Amniotic epithelial cell (primary cell): ENCODE data around the gene RXRA.

Experiments
- DNase-seq: peaks from one replicate; pipeline ENCODE4 v3.0.0-alpha.2; 2010; ENCODE audit warnings: low read depth

The RXRA gene

DNA sequence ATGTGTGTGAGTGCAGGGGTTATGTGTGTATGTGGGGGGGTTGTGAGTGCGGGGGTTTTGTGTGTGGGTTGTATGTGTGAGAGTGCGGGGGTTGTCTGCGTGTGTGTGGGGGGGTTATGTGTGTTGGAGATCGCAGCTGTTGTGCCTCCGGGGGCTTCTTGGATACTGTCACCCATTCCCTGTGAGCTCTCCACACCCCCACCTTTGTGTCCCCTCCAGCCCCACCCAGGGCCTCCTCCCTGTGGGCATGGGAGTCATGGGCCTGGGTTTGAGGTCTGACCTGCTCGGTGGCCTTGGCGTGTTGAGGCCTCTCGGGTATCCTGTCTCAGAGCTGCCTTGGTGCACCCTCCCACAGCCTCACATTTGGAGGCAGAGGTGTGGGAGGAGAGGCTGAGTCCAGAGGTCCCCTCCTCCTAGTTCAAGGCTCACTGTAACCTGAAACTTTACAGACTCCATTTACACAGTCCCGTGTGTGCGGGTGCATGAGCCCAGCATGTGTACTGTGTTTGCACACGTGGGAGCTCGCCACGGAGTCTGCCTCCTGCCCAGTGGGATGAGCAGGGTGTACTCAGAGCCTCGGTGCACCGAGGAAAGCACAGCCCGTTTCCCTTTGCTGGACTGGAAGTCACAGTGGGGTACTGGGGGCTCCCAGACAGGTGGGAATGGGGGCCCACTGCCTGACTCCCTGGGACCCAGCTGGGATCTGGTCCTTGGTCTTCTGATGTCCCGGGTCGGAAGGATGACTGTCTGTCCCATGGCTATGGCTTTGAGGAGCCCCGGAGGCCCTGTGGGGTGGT is 43.4 kb downstream of the RXRA start:
- no peak for DNase-seq

- no peak for DNase-seq
These were observed 43.9 kb downstream of the RXRA start for GRCh38 chr9:134370213-134370492.

- no peak for DNase-seq
These were observed 44.4 kb downstream of the RXRA start for GRCh38 chr9:134370638-134371037.

DNA sequence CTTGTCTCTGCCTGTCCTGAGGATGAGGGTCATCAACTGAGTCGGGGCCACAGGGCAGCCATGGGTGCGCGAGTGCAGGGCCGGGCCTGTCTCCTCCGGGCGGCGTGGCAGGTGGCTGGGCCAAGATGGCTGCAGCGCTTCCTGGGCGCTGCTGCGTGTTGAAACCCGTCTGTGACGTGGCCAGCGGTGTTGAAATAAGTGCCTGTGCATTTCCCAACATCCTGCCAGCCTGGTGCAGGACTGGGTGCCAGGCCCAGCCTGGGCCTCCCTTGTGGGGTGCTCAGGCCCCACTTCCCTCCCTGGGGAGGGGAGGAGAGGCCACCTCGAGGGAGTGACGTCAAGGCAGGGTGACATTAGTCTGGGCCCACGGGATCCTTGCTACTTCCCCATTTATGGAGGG is 45.5 kb downstream of the RXRA start:
- peak; percentile 77 for DNase-seq

DNA sequence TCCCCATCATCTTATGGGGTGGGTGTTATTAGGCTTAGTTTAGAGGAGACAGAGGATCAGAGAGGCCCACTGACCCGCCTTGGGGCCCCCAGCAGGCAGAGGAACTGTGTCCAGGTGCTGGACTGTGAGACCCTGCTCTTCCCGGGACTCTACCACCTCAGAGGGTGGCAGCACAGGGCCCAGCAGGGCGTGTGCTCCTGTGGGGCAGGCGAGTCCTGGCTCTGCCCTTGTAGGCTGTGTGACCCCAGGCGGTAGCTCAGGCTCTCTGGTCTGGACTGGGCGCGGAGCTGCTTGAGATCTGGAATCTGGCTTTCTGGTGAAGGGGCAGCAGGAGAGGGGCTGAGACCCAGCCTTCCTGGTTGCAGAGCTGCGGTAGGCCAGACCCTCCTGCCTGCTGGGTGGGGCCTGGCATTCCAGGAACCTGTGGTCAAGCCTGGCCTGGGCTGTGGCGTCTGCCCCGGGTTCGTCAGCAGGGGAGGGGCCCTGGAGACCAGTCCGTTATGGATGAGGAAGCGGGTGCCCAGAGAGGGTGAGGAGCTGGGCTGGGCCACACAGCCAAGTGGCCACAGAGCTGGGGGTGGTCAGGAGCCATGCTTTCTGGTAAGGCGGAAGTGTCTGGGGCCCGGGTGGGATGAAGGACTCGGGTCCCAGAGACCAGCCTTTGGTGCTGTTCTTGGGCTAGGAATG is 46.5 kb downstream of the RXRA start:
- peak; percentile 72 for DNase-seq

GRCh38 chr9:134373269-134373668 is 47.0 kb downstream of the RXRA start:
- no peak for DNase-seq

DNA sequence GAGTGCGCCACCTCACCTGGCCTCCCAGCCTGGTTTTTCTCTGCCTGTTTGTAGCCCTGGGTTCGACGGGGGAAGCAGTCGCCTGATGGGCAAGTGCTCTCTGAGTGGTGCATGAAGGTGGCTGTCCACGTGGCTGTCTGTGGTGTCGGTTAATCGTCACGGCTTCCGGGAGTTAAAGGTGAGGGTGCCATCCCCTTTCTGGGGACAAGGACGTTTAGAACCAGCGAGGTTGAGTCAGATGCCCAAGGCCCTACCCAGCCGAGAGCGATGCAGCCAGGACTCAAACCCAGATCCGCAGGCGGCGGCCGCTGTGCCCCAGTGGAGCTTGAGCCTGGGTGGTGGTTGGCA is 47.7 kb downstream of the RXRA start:
- DNase-seq, result no peak

DNA sequence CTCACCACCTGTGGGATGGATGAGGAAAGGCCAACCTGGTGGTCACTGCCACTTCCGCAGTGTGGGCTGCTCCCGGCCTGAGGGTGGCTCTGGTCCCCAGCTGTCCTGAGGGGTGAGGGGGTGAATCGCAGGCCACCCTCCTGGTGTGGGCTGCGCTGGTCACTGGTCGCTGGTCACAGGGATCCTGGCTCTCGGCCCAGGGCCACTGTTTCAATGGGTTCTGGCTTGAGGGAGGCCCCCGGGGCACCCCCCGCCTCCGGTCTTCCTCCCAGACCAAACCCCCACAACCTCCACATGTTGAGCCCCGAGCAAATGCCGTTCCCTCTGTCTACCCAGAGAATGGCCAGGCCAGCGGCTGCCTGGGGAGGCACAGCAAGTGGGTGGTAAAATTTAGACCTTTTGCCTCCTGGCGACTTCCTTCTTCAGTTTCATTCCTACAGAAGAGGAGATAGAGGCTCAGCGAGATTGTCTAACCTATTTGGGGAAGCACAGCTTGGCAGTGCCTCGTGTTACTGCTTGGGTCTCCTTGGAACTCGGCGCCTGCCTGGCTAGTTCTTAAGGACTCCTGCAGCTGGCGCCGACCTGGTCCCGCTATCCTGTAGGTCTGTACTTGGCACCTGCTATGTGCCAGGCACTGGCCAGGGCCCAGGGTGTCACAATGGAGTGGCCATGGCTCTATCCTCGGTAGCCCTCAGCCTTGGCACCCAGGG is 48.2 kb downstream of the RXRA start:
- DNase-seq, result no peak

GRCh38 chr9:134375011-134375390 is 48.7 kb downstream of the RXRA start:
- peak; percentile 68 for DNase-seq

DNA sequence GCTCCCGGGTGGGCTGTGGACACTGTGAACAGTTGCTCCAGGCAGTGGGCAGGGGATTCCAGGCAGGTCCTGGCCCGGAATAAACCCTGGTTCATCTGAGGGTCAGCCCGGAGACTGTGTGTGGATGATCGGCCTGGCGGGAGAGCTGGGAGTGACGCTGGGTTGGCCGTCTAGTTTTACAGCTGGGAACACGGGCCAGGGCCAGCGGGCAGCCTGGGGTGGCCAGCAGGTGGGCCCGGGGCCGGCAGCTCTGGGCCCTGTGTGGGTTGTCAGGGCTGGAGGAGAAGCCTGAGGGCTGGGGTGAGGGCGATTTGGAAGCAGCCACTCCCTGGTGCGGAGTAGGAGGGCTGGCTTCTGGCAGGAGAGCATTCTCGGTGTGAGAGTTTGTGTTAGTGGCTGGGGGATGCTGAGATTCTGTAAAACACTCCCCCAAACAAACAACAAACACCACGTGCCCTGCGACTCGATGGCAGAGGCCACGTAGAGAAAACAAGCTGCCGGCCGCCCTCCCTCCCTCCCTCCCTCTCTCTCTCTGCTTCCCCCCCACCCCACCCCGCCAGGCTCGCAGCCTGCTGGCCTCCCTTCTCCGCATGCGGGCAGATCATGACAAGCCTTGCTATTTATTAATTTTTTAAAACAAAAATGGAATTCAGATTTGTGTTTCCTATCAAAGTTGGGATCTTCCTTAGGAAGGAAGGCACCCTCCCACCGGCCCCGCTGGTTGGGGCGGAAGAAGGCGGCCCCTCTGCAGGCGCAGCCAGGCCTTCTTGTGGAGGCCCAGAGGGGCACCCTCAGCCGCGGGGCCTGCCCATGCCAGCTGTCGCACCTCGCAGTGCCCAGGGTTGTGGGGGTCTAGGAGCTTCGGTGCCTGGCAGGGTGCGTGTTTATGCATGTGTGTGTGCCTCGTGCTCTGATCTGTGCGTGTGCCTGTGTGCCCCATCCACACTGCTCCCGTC is 49.5 kb downstream of the RXRA start:
- peak; percentile 45 for DNase-seq

GRCh38 chr9:134376386-134377142 is 50.3 kb downstream of the RXRA start:
- DNase-seq, result no peak

DNA sequence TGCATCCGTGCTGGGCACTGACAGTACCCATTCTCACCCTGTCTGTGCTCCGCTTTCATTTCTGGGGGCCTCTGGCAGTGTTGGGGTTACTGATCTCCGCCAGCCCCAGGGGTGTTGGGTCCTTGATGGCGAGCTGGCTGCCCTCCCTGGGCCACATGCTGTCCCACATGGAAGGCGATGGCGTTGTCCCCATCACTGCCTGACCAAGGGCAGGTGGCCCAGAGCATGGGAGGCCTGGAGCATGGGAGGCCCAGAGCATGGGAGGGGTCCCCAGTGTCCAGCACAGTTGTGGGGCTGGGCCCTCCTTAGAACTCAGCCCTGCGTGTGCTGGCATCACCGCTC is 50.9 kb downstream of the RXRA start:
- no peak for DNase-seq

DNA sequence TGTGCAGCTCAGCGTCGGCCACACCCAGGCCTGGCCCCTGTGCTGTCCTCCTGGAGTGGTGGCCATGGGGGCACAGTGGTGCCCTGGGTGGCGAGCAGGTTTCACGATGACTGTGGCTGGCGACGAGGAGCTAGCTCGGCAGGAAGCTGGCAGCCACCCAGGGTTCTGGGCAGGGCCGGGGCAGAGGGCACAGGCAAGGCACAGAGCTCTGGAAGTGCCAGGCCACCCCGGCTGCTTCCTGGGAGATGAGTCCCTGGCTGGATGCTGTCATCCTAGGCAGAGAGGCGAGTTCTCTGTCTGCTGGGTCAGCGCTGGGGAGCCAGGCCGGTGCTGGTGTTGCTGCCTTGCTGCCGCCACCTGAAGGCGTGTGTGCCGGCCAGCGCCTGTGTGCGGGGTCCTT is 51.7 kb downstream of the RXRA start:
- no peak for DNase-seq

DNA sequence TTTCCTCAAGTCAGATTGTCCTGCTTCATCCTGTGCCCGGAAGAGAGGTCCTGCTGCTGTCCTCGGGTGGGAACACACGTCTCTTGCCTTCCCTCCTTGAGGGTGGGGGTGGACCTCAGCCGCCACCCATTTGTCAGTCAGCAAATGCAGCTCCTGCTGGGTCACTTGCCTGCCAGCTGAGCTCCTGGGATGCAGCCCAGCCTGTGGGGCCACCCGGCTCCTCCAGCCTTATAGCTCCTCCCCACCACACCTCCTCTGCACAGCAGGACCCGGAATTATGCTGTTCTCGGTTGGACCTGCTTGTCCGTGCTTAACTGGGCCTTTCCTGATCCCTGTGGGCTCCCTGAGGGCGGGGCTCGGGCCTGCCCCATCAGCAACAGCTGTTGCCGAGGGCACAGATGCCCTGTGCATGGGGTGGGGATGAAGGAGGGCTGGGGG is 52.7 kb downstream of the RXRA start:
- no peak for DNase-seq

GRCh38 chr9:134379831-134380365 is 53.6 kb downstream of the RXRA start:
- DNase-seq, result no peak

DNA sequence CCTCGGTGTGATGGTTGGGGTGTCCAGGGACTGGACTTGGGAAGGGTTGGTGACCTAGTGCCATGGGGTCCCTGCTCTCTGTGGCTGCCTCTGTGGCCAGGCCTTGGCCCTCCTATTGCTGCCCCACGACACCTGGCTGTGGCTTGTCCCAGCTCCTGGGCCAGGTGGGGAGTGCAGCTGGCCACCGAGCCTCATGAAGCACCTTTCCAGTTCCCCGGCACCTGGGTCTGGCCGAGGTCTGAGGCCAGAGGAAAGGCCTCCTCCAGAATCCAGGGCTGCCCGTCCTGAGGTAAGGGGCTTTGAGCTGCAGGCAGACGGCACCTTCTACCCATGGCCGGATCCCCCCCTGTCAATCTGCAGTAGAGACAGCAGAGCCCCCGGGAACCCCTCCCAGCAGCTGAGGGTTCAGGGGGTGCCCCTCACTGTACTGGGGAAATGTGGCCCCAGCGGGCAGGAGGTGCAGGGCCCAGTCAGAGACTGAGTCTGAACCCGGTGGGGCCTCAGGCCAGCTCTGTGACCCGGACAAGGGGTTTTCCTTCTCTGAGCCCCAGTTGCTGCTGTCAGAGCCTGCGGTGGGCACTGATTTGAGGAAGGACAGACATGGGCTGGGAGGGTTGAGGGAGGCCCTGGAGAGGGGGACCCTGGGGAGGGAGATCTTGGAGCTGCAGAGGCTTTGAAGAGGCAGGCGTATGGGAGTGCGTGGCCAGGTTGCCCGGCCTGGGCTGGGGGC is 54.5 kb downstream of the RXRA start:
- DNase-seq, result no peak

- no peak for DNase-seq
These were observed 55.0 kb downstream of the RXRA start for GRCh38 chr9:134381272-134381661.

GRCh38 chr9:134381671-134382516 is 55.6 kb downstream of the RXRA start:
- no peak for DNase-seq

- DNase-seq, result no peak
These were observed 56.5 kb downstream of the RXRA start for GRCh38 chr9:134382733-134383132.

DNA sequence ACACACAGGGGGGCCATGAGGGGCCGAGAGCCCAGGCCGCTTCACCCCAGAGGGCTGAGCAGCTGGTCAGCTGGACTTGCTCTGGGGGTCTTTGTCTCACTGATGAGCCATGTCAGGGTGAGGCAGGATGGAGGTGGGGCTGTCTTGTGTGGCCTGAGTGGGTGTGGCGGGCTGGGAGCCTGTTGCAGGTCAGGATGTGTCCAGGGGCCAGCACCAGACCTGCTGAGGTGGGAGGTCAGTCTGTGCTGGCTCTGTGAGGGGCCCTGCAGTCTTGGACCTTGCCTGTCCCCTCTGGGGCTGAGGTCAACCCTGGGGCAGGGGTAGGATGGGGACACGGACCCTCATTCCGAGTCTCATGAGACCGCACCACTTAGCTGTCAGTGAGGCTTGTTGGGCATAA is 56.9 kb downstream of the RXRA start:
- DNase-seq, result no peak
